PFSK-1 (cell line): ENCODE measurements around the gene LIF.

Experiments used
- POLR2AphosphoS5 ChIP-seq: IDR thresholded peaks from 2 replicates; pipeline ENCODE4 v1.6.1; 2012; ENCODE audit warnings: low read depth, mild to moderate bottlenecking, control low read depth, low read length, moderate library complexity
- SIN3A ChIP-seq: IDR thresholded peaks from 2 replicates; pipeline ENCODE4 v1.6.1; 2012; ENCODE audit warnings: mild to moderate bottlenecking, low read length, moderate library complexity, borderline replicate concordance; ENCODE audit not compliant: insufficient read depth
- TAF1 ChIP-seq: IDR thresholded peaks from 2 replicates; pipeline ENCODE4 v1.6.1; 2012; ENCODE audit warnings: low read length, control low read depth, borderline replicate concordance; ENCODE audit not compliant: insufficient read depth

GRCh38 chr22:30245985-30246813 is at the start of gene LIF:
- TF ChIP-seq POLR2AphosphoS5, result no peak
- TF ChIP-seq TAF1, result no peak
- no peak for TF ChIP-seq SIN3A
